ENCODE measurements around the gene PCSK2. TPM values are rescaled to one million over a fixed set of nuclear protein-coding genes. Genes with fewer than 3 reads are reported as not detected.

PCSK2 gene
- total RNA-seq, 1 experiment from 2014 or later = not detected

- no peak for DNase-seq (ENCODE audit: low read depth)
These were observed 307.2 kb downstream of the PCSK2 start for GRCh38 chr20:17534077-17534476.

All from RPMI7951 (cell line).